Measurements from ENCODE around the gene OTULINL. TPM values are rescaled to one million over a fixed set of nuclear protein-coding genes. Genes with fewer than 3 reads are reported as not detected.
"Not testable (repeated sequence)": the region's sequence is repeated elsewhere in the genome, so short reads cannot be mapped to it uniquely, and the experiment has no call there.

The OTULINL gene
- total RNA-seq, 3 donors from 2014 or later = 6.2 to 14.4 (median 7.2) TPM

DNA sequence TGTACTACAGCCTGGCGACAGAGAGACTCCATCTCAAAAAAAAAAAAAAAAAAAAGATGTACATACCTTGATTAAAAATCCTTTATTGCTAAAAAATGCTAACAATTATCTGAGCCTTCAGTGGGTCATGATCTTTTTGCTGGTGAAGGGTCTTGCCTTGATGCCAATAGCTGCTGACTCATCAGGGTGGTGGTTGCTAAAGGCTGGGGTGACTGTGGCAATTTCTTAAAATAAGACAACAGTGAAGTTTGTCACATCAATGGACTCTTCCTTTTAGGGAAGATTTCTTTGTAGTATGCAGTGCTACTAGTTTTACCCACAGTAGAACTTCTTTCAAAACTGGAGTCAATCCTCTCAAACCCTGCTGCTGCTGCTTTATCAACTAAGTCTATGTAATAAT lies 33.9 kb upstream of the OTULINL start:
- no peaks in the 10 kb centered on the region for H3K9me3 ChIP-seq
- no peak for DNase-seq (ENCODE audit: low spot score in 2 of 2)
- intact Hi-C loops (cut with DNase I; ENCODE audit: low total_unique reads) = no loop called here
- no peaks in the 10 kb centered on the region for H3K4me1 ChIP-seq
- H3K36me3 ChIP-seq = no peaks in the 10 kb centered on the region
- H3K4me3 ChIP-seq = no peak overlapping the region
- no peak overlapping the region for H3K27ac ChIP-seq
- TF ChIP-seq, protein P1, sequence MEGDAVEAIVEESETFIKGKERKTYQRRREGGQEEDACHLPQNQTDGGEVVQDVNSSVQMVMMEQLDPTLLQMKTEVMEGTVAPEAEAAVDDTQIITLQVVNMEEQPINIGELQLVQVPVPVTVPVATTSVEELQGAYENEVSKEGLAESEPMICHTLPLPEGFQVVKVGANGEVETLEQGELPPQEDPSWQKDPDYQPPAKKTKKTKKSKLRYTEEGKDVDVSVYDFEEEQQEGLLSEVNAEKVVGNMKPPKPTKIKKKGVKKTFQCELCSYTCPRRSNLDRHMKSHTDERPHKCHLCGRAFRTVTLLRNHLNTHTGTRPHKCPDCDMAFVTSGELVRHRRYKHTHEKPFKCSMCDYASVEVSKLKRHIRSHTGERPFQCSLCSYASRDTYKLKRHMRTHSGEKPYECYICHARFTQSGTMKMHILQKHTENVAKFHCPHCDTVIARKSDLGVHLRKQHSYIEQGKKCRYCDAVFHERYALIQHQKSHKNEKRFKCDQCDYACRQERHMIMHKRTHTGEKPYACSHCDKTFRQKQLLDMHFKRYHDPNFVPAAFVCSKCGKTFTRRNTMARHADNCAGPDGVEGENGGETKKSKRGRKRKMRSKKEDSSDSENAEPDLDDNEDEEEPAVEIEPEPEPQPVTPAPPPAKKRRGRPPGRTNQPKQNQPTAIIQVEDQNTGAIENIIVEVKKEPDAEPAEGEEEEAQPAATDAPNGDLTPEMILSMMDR (IDR thresholded peaks at IDR 0.05) = no peak
- TF ChIP-seq POLR2AphosphoS5 (IDR thresholded peaks at IDR 0.05) (no peak), POLR2A (IDR thresholded peaks at IDR 0.05) (no peak)
- H3K27me3 ChIP-seq = no peaks in the 10 kb centered on the region

DNA sequence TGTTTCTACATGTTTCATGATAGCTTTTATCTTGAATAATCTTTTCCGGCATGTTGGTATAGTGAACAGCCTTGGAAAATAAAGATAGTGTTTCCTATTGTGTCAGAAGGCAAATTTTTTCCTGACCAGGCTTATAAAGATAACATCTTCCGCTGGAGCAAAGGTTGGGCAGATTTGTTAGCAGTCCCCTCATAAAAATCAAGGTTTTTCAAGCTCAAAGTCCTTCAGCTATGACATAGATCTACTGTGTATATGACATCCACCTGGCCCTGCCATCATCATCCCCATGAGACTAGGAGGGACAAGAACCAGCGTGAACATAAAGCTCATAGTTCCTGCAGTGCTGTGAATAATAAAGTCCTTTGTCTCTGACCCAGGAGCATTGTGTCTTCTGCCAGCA lies 30.4 kb upstream of the OTULINL start:
- Histone ChIP-seq H3K27me3 (no peaks in the 10 kb centered on the region), H3K4me1 (no peaks in the 10 kb centered on the region), H3K27ac (no peak overlapping the region), H3K36me3 (no peaks in the 10 kb centered on the region), H3K9me3 (no peaks in the 10 kb centered on the region), H3K4me3 (no peak overlapping the region)
- DNase-seq (ENCODE audit: low spot score in 2 of 2) = no peak
- intact Hi-C loops (cut with DNase I; ENCODE audit: low total_unique reads) = no loop called here
- TF ChIP-seq POLR2A (IDR thresholded peaks at IDR 0.05) = no peak
- TF ChIP-seq, protein P1 (IDR thresholded peaks at IDR 0.05) = no peak
- no peak for TF ChIP-seq POLR2AphosphoS5 (IDR thresholded peaks at IDR 0.05)

DNA sequence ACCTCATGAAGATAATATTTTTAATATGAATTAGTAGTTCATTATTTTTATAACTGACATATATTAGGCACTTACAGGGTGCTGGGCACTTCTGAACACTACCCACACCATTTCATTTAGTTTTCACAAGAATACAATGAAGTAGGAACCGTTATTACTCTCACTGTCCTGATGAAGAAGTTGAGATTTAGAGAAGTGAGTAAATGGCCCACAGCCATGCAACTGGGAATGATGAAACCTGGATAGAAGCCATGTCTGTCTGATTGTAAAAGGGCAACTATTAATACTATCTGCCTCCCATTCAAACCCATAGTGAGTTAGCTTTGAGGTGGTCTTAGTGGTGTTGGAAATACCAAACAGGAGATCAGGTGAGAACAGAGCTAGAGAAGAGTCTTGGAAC lies 29.6 kb upstream of the OTULINL start:
- TF ChIP-seq, protein P1 (IDR thresholded peaks at IDR 0.05) = no peak
- TF ChIP-seq POLR2AphosphoS5 (IDR thresholded peaks at IDR 0.05) (no peak), POLR2A (IDR thresholded peaks at IDR 0.05) (no peak)
- intact Hi-C loops (cut with DNase I; ENCODE audit: low total_unique reads) = no loop called here
- H3K4me3 ChIP-seq = no peak overlapping the region
- H3K9me3 ChIP-seq = no peaks in the 10 kb centered on the region
- H3K27me3 ChIP-seq = no peaks in the 10 kb centered on the region
- H3K4me1 ChIP-seq = no peaks in the 10 kb centered on the region
- no peak for DNase-seq (ENCODE audit: low spot score in 2 of 2)
- H3K36me3 ChIP-seq = no peaks in the 10 kb centered on the region
- H3K27ac ChIP-seq = no peak overlapping the region

DNA sequence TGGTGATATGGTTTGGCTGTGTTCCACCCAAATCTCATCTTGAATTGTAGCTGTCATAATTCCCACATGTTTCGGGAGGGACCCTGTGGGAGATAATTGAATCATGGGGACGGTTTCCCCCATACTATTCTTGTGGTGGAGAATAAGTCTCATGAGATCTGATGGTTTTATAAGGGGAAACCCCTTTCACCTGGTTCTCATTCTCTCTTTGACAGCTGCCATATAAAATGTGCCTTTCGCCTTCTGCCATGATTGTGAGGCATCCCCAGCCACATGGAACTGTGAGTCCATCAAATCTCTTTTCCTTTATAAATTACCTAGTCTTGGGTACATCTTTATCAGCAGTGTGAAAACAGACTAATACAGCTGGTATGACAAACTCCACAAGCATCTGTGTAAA lies 27.3 kb upstream of the OTULINL start:
- DNase-seq (ENCODE audit: low spot score in 2 of 2); intact Hi-C loops (cut with DNase I; ENCODE audit: low total_unique reads); H3K27me3 ChIP-seq; H3K4me1 ChIP-seq; H3K4me3 ChIP-seq; H3K36me3 ChIP-seq; H3K27ac ChIP-seq; H3K9me3 ChIP-seq: not testable (repeated sequence)

DNA sequence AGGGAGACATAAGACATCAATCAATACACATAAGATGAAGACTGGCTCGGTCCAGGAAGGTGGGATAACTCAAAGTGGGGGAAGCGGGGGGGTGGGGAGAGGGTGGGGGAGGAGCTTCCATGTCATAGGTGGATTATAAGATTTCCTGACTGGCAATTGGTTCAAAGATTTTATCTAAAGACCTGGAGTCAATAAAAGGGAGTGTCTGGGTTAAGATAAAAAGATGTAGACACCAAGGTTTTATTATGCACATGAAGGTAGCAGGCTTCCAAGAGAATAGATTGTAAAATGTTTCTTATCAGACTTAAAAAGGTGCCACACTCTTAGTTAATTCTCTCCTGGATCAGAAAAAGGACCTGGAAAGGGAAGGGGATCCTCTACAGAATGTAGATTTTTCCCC lies 25.6 kb upstream of the OTULINL start:
- H3K4me1 ChIP-seq = no peaks in the 10 kb centered on the region
- no peak for DNase-seq (ENCODE audit: low spot score in 2 of 2)
- no peaks in the 10 kb centered on the region for H3K9me3 ChIP-seq
- H3K36me3 ChIP-seq = no peaks in the 10 kb centered on the region
- no peaks in the 10 kb centered on the region for H3K27me3 ChIP-seq
- H3K4me3 ChIP-seq = no peak overlapping the region
- TF ChIP-seq, protein P1 (IDR thresholded peaks at IDR 0.05) = no peak
- TF ChIP-seq POLR2AphosphoS5 (IDR thresholded peaks at IDR 0.05) (no peak), POLR2A (IDR thresholded peaks at IDR 0.05) (no peak)
- intact Hi-C loops (cut with DNase I; ENCODE audit: low total_unique reads) = no loop called here
- no peak overlapping the region for H3K27ac ChIP-seq

DNA sequence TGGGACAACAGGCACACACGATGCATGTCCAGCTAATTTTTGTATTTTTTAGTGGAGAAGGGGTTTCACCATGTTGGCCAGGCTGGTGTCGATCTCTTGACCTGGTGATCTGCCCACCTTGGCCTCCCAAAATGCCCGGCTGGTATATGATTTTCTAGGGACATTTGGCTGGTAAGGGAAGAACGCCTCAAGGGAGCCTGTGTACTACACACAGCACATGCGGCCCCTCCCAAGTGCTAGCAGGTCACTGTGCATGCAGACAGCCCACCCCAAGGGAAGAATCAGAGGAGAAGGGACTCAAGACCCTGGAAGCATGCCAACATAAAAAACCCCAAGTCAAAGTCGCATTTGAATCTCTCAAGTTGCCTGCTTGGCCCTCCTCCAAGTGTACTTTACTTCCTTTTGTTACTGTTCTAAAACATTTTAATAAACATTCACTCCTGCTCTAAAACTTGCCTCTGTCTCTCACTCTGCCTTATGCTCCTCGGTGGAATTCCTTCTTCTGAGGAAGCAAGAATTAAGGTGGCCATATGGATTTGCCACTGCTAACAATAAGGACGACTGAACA lies 24.3 kb upstream of the OTULINL start:
- Histone ChIP-seq H3K36me3 (no peaks in the 10 kb centered on the region), H3K4me1 (no peaks in the 10 kb centered on the region), H3K27ac (no peak overlapping the region), H3K27me3 (no peaks in the 10 kb centered on the region), H3K9me3 (no peaks in the 10 kb centered on the region), H3K4me3 (no peak overlapping the region)
- TF ChIP-seq POLR2AphosphoS5 (IDR thresholded peaks at IDR 0.05) (no peak), POLR2A (IDR thresholded peaks at IDR 0.05) (no peak)
- TF ChIP-seq, protein P1 (IDR thresholded peaks at IDR 0.05) = no peak
- intact Hi-C loops (cut with DNase I; ENCODE audit: low total_unique reads) = no loop called here
- no peak for DNase-seq (ENCODE audit: low spot score in 2 of 2)

All from breast epithelium (tissue), 4 donors.